K562 (cell line): ENCODE results near the gene SUCNR1. TPM values are rescaled to one million over a fixed set of nuclear protein-coding genes. Genes with fewer than 3 reads are reported as not detected.

ENCODE experiments used
- ATAC-seq: fragments of 200-7000 bp; cut with Tn5 transposase; 3 replicates; pipeline ENCODE4 v1.9.1; 2020; ENCODE audit warnings: moderate library complexity
- BruUV-seq: library from RNA; stranded (reverse); fragments of 400-500 nt; replicated peaks from 2 replicates; lab custom pipeline; 2021; lab: Mats Ljungman, UMichigan
- CTCF ChIA-PET: fragments of 300-600 bp; formaldehyde crosslinking; extraction: SDS; loops from one replicate; lab custom pipeline; 2021; ENCODE audit warnings: low intra/inter-chr PET ratio; lab: Yijun Ruan, JAX
- POLR2A ChIA-PET: fragments of 300-600, 350-650 bp; sonication (Branson Sonifier 250); formaldehyde crosslinking; extraction: SDS; loops from one replicate; lab custom pipeline; 2021; ENCODE audit warnings: antibody characterized with exemption, inconsistent platforms; lab: Yijun Ruan, JAX
- DNase-seq, 4 experiments: peaks; one replicate each; pipeline versions ENCODE4 v3.0.0 to v3.0.0-alpha.2; 2011 to 2018; ENCODE audit warnings: low spot score in 3 of 4, mixed read lengths in 3 of 4; ENCODE audit errors: extremely low read depth in 1 of 4
- FAIRE-seq: peaks from 2 replicates; lab custom pipeline; 2011; peaks lifted over from hg19 to GRCh38; lab: Jason Lieb, UNC
- H2AFZ ChIP-seq: 2 replicates; pipeline ENCODE4 v1.6.0; 2011; ENCODE audit warnings: low read depth, low read length, control low read depth, inconsistent platforms
- H3K27ac ChIP-seq: fragments of 200-600 bp; 3 replicates; pipeline ENCODE4 v1.8.0; 2011; ENCODE audit warnings: low read depth, mild to moderate bottlenecking, control low read depth, inconsistent platforms, low read length, moderate library complexity, mixed read lengths; ENCODE audit errors: extremely low read depth
- H3K27me3 ChIP-seq, 2 experiments: fragments of 300-600 bp in 1 of 2; 2 replicates in 1 of 2; 3 replicates in 1 of 2; pipeline versions ENCODE4 v1.6.0 to v1.8.0; 2011; ENCODE audit warnings: inconsistent platforms in 2 of 2, low read length in 2 of 2, mild to moderate bottlenecking in 1 of 2, mixed read lengths in 1 of 2, moderate library complexity in 1 of 2; ENCODE audit not compliant: control insufficient read depth in 2 of 2, insufficient read depth in 2 of 2
- H3K36me3 ChIP-seq: fragments of 300-600 bp; 3 replicates; pipeline ENCODE4 v1.8.0; 2011; ENCODE audit warnings: mild to moderate bottlenecking, low read length, inconsistent platforms; ENCODE audit not compliant: control insufficient read depth, insufficient read depth
- H3K4me1 ChIP-seq, 2 experiments: fragments of 200-600 bp in 1 of 2; replicated peaks in 1 of 2; 2 replicates in 1 of 2; 3 replicates in 1 of 2; pipeline versions ENCODE4 v1.5.1 to v1.8.0; 2011; ENCODE audit warnings: inconsistent platforms in 2 of 2, low read length in 2 of 2, mild to moderate bottlenecking in 1 of 2, mixed read lengths in 1 of 2, moderate library complexity in 1 of 2; ENCODE audit not compliant: control insufficient read depth in 2 of 2, insufficient read depth in 2 of 2
- H3K4me2 ChIP-seq: 2 replicates; pipeline ENCODE4 v1.6.1; 2011; ENCODE audit warnings: low read length, control low read depth, inconsistent platforms, mixed read lengths; ENCODE audit not compliant: insufficient read depth
- H3K4me3 ChIP-seq: fragments of 200-600 bp; sonication (generic), shearing (Covaris generic); 2 replicates; pipeline ENCODE4 v1.5.1; 2016; ENCODE audit warnings: control low read depth, inconsistent platforms
- H3K79me2 ChIP-seq: fragments of 200-600 bp; 3 replicates; pipeline ENCODE4 v1.8.0; 2011; ENCODE audit warnings: low read length, inconsistent platforms; ENCODE audit not compliant: control insufficient read depth, insufficient read depth
- H3K9ac ChIP-seq, 2 experiments: 2 replicates each; pipeline versions ENCODE4 v1.6.0 to v1.6.1; 2011; ENCODE audit warnings: low read depth in 2 of 2, low read length in 2 of 2, control low read depth in 1 of 2, inconsistent platforms in 1 of 2, mild to moderate bottlenecking in 1 of 2, mixed read lengths in 1 of 2; ENCODE audit not compliant: insufficient read depth in 1 of 2
- H3K9me1 ChIP-seq: one replicate; pipeline ENCODE4 v1.6.0; 2011; ENCODE audit warnings: inconsistent platforms, mild to moderate bottlenecking, low read length, moderate library complexity; ENCODE audit not compliant: control insufficient read depth, insufficient read depth
- H3K9me3 ChIP-seq: replicated peaks from 2 replicates; pipeline ENCODE4 v1.5.1; 2011; ENCODE audit warnings: low read depth, low read length, inconsistent platforms; ENCODE audit not compliant: control insufficient read depth, insufficient read depth
- H4K20me1 ChIP-seq: replicated peaks from 2 replicates; pipeline ENCODE4 v1.6.1; 2011; ENCODE audit warnings: low read length, inconsistent platforms, mixed read lengths; ENCODE audit not compliant: control insufficient read depth, insufficient read depth
- CEBPG ChIP-seq, 3 experiments: fragments of 200-800 bp in 1 of 3; sonication (Bioruptor generic) in 1 of 3; sonication (generic) in 1 of 3; formaldehyde crosslinking in 1 of 3; IDR thresholded peaks in 2 of 3; conservative IDR thresholded peaks in 1 of 3; 2 replicates each; pipeline versions ENCODE4 v1.6.1 to v1.8.0; 2016 to 2022; ENCODE audit warnings: missing compliant biosample characterization in 2 of 3, missing genetic modification characterization in 2 of 3, mild to moderate bottlenecking in 1 of 3, missing genetic modification reagents in 1 of 3
- ETV5 ChIP-seq: sonication (generic); formaldehyde crosslinking; IDR thresholded peaks from 2 replicates; pipeline ENCODE4 v1.4.0; 2020; ENCODE audit warnings: low read depth, mild to moderate bottlenecking, missing genetic modification reagents
- GABPB1 ChIP-seq: sonication (generic); formaldehyde crosslinking; IDR thresholded peaks from 2 replicates; pipeline ENCODE4 v1.8.0; 2022; ENCODE audit warnings: mild to moderate bottlenecking, missing genetic modification reagents
- ZNF224 ChIP-seq: sonication (generic); formaldehyde crosslinking; IDR thresholded peaks from 2 replicates; pipeline ENCODE4 v1.8.0; 2022; ENCODE audit warnings: mild to moderate bottlenecking, missing genetic modification reagents
- ZNF696 ChIP-seq: fragments of 250-450 bp; sonication (Bioruptor Pico); conservative IDR thresholded peaks from 2 replicates; pipeline ENCODE4 v1.4.0; 2020; ENCODE audit warnings: mild to moderate bottlenecking, moderate library complexity
- WGBS: fragments of 100-300 bp; shearing (Covaris generic); methylation state at CpG from one replicate; pipeline ENCODE4 v1.1.6; 2016; ENCODE audit warnings: low coverage, mixed read lengths; ENCODE audit not compliant: insufficient coverage; ENCODE audit errors: missing lambda C conversion rate; 5-methylcytosine and 5-hydroxymethylcytosine counted together
- in situ Hi-C: fragments of 300-500 bp; cut with MboI; formaldehyde crosslinking; loops from 4 replicates; pipeline ENCODE4 v1.15.0; 2018; ENCODE audit warnings: inconsistent platforms, mixed read lengths
- intact Hi-C: fragments of 100-400 bp; cut with micrococcal nuclease; formaldehyde crosslinking; loops from 2 replicates; pipeline ENCODE4 v1.14.2; 2022
- polyA plus RNA-seq, 8 experiments: library from polyadenylated mRNA; depleted of rRNA in 4 of 8; stranded (reverse) in 5 of 8; unstranded in 3 of 8; fragments of >200 nt; fragmentation: Nextera tagmentation in 2 of 8; fragmentation: Illumina TruSeq in 1 of 8; extraction: Ambion mirVana in 2 of 8; extraction: Trizol in 1 of 8; gene quantifications; 2 replicates each; pipeline versions ENCODE4 v1.2.1 to v1.2.3, GENCODE V29; 2011 to 2014; ENCODE audit warnings: inconsistent platforms in 1 of 8, missing spikeins in 1 of 8
- total RNA-seq, 7 experiments: library from RNA; depleted of rRNA in 6 of 7; stranded (reverse); fragments of >200 nt in 6 of 7; fragmentation: Illumina TruSeq in 2 of 7; extraction: Trizol in 2 of 7; gene quantifications; 2 replicates each; pipeline versions ENCODE4 v1.2.1 to v1.2.3, GENCODE V29; 2011 to 2021; ENCODE audit warnings: low replicate concordance in 1 of 7
- TF ChIP-seq, protein P1 (sequence below), 2 experiments: fragments of 450-650 bp in 1 of 2; IDR thresholded peaks; 2 replicates each; pipeline ENCODE4 v1.6.1; 2011 to 2017; ENCODE audit warnings: low read depth in 2 of 2, antibody characterized with exemption in 1 of 2, borderline replicate concordance in 1 of 2, low read length in 1 of 2, mild to moderate bottlenecking in 1 of 2, mixed read lengths in 1 of 2; ENCODE audit not compliant: control insufficient read depth in 1 of 2

SUCNR1 gene
- total and polyA plus RNA-seq, 9 of the 15 experiments (the other 6 are each of a cell fraction or from before 2014, with no cell fraction given) = 0.04 to 0.54 (median 0.13) TPM

DNA sequence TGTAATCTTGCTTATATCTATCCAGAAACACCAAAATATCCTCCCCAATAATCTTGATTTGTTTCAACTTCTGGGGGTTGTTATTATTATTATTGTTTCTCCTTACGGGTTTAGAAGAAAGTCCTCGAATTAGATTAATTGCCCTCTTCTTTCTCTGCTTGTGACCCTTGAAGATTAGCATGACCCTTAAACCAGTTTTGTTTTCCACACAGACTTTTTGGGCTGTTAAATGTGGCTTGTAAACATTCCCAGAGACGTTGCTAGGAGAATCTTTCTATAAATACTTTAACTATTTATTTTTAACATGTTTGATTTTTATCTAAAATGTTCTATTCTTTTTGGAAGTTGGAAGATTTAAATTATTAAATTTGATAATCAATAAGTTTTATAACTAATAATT is 4.3 kb upstream of the SUCNR1 start:
- no peaks in the 10 kb centered on the region for H4K20me1 ChIP-seq
- H3K4me2 ChIP-seq = no peak overlapping the region
- FAIRE-seq = no peak
- no peak overlapping the region for H2AFZ ChIP-seq
- BruUV-seq = no TSS peak
- 13% methylated on average over 3 of the region's 3 CpGs for WGBS
- ChIA-PET CTCF (no interaction called here), POLR2A (no interaction called here)
- no peaks in the 10 kb centered on the region for H3K9me1 ChIP-seq
- no peak overlapping the region for H3K9ac ChIP-seq
- DNase-seq = no peak
- H3K36me3 ChIP-seq = no peaks in the 10 kb centered on the region
- in situ Hi-C loops (loop anchor here (10.0 kb wide), 1 partner anchor 1394 kb away; no protein-coding TSS in a partner anchor), intact Hi-C loops (no loop called here)
- no peaks in the 10 kb centered on the region for H3K9me3 ChIP-seq
- TF ChIP-seq ZNF696 (no peak), GABPB1 (no peak), ZNF224 (no peak), ETV5 (CRISPR knock-in tag) (no peak), CEBPG (CRISPR knock-in tag; IDR thresholded peaks at IDR 0.05) (no peak), CEBPG (tag; conservative IDR thresholded peaks at IDR 0.05 in 1 of 2, IDR thresholded peaks at IDR 0.05 in 1 of 2) (no peak)
- TF ChIP-seq, protein P1, sequence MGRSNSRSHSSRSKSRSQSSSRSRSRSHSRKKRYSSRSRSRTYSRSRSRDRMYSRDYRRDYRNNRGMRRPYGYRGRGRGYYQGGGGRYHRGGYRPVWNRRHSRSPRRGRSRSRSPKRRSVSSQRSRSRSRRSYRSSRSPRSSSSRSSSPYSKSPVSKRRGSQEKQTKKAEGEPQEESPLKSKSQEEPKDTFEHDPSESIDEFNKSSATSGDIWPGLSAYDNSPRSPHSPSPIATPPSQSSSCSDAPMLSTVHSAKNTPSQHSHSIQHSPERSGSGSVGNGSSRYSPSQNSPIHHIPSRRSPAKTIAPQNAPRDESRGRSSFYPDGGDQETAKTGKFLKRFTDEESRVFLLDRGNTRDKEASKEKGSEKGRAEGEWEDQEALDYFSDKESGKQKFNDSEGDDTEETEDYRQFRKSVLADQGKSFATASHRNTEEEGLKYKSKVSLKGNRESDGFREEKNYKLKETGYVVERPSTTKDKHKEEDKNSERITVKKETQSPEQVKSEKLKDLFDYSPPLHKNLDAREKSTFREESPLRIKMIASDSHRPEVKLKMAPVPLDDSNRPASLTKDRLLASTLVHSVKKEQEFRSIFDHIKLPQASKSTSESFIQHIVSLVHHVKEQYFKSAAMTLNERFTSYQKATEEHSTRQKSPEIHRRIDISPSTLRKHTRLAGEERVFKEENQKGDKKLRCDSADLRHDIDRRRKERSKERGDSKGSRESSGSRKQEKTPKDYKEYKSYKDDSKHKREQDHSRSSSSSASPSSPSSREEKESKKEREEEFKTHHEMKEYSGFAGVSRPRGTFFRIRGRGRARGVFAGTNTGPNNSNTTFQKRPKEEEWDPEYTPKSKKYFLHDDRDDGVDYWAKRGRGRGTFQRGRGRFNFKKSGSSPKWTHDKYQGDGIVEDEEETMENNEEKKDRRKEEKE (IDR thresholded peaks at IDR 0.05; ENCODE audit: borderline replicate concordance in 1 of 2, control insufficient read depth in 1 of 2, low read depth in 2 of 2, low read length in 1 of 2) = no peak
- H3K4me1 ChIP-seq = peaks cover 0 to 16% of the 10 kb centered on the region in 2 experiments; a peak in 3 of 5 replicates
- H3K27me3 ChIP-seq = no peaks in the 10 kb centered on the region
- no peak for ATAC-seq
- H3K27ac ChIP-seq = no peak overlapping the region
- no peaks in the 10 kb centered on the region for H3K79me2 ChIP-seq
- H3K4me3 ChIP-seq = no peak overlapping the region
